DOHH2 (cell line): ENCODE data around the gene KIF6.

Source experiments
- CTCF ChIP-seq: fragments of 200-600 bp; sonication (generic); IDR thresholded peaks from one replicate; pipeline ENCODE4 v1.5.1; 2014; ENCODE audit warnings: antibody characterized with exemption, mild to moderate bottlenecking, low read depth, low read length; ENCODE audit not compliant: poor library complexity, severe bottlenecking
- EZH2phosphoT487 ChIP-seq: fragments of 200-600 bp; sonication (generic); IDR thresholded peaks from 2 replicates; pipeline ENCODE4 v1.6.1; 2017; ENCODE audit warnings: borderline replicate concordance, mild to moderate bottlenecking, antibody characterized with exemption, low read length, moderate library complexity, mixed read lengths

- TF ChIP-seq CTCF (no peak), EZH2phosphoT487 (no peak)
Measured at GRCh38 chr6:39543095-39543494, 182.1 kb downstream of the KIF6 start.
